Stomach (tissue), 9 donors: Measurements from ENCODE around the gene PTPRG. TPM values are rescaled to one million over a fixed set of nuclear protein-coding genes. Genes with fewer than 3 reads are reported as not detected.

ENCODE experiments used
- DNase-seq, 2 donors: peaks; one replicate each; pipeline versions ENCODE4 v3.0.0 to v3.0.0-alpha.2; 2013 to 2019
- H3K27ac ChIP-seq, 5 donors: fragments of 200-600 bp in 4 of 5; sonication (generic) in 4 of 5; one replicate each; pipeline ENCODE4 v1.5.1; 2013 to 2019; ENCODE audit warnings: mild to moderate bottlenecking in 1 of 5, moderate library complexity in 1 of 5
- H3K27me3 ChIP-seq, 3 donors: fragments of 200-600 bp; sonication (generic); one replicate each; pipeline ENCODE4 v1.5.1; 2017 to 2019; ENCODE audit warnings: mixed run types in 1 of 3
- H3K36me3 ChIP-seq, 4 donors: fragments of 200-600 bp; sonication (generic); 1 replicate in 3 of 4; 2 replicates in 1 of 4; pipeline ENCODE4 v1.5.1; 2016 to 2019
- H3K4me1 ChIP-seq, 4 donors: fragments of 200-600 bp; sonication (generic); one replicate each; pipeline ENCODE4 v1.5.1; 2016 to 2019
- H3K4me3 ChIP-seq, 4 donors: fragments of 200-600 bp; sonication (generic) in 3 of 4; one replicate each; pipeline ENCODE4 v1.5.1; 2016 to 2019; ENCODE audit warnings: mild to moderate bottlenecking in 1 of 4
- H3K9me3 ChIP-seq, 4 donors: fragments of 200-600 bp; sonication (generic); one replicate each; pipeline ENCODE4 v1.5.1; 2016 to 2019
- EP300 ChIP-seq: sonication (generic); formaldehyde crosslinking; IDR thresholded peaks from one replicate; pipeline ENCODE4 v1.6.1; 2017; ENCODE audit warnings: antibody characterized with exemption
- POLR2A ChIP-seq, 4 donors: fragments of 450-650 bp; IDR thresholded peaks; one replicate each; pipeline ENCODE4 v1.6.1; 2016; ENCODE audit warnings: antibody characterized with exemption in 4 of 4, control low read depth in 2 of 4, mild to moderate bottlenecking in 1 of 4, moderate library complexity in 1 of 4
- POLR2AphosphoS5 ChIP-seq, 3 donors: sonication (generic); formaldehyde crosslinking; IDR thresholded peaks; one replicate each; pipeline ENCODE4 v1.6.1; 2016; ENCODE audit warnings: antibody characterized with exemption in 3 of 3
- WGBS, 5 donors: extraction: QIAGEN DNeasy Blood & Tissue Kit in 3 of 5; methylation state at CpG; one replicate each; pipeline versions ENCODE4 v1.1.5 to v1.1.7; 2013 to 2018; 5-methylcytosine and 5-hydroxymethylcytosine counted together
- intact Hi-C: fragments of 100-400 bp; cut with DNase I; formaldehyde crosslinking; loops from one replicate; pipeline ENCODE4 v1.15.1; 2023; ENCODE audit warnings: low total_unique reads
- polyA plus RNA-seq, 3 donors: library from polyadenylated mRNA; stranded (reverse); fragments of 200-250 nt; gene quantifications; one replicate each; pipeline ENCODE4 v1.2.3, GENCODE V29; 2013
- total RNA-seq, 5 donors: library from RNA; depleted of rRNA; stranded (reverse); fragments of >200 nt; gene quantifications; one replicate each; pipeline versions ENCODE4 v1.1.0 to v1.2.3, GENCODE V29; 2014 to 2016
- TF ChIP-seq, protein P1 (sequence below), 7 experiments: fragments of 450-650 bp in 4 of 7; fragments of 200-600 bp in 3 of 7; sonication (generic) in 3 of 7; IDR thresholded peaks; one replicate each; pipeline ENCODE4 v1.5.1; 2016 to 2019; ENCODE audit warnings: antibody characterized with exemption in 7 of 7, control low read depth in 2 of 7, mild to moderate bottlenecking in 1 of 7
- donor health status: healthy with polysubstance abuse.
- donor health status: Bipolar disorder and iron deficiency.
- donor health status: healthy.

PTPRG gene
- total and polyA plus RNA-seq, 8 donors, result 2.4 to 96.0 (median 22.0) TPM

DNA sequence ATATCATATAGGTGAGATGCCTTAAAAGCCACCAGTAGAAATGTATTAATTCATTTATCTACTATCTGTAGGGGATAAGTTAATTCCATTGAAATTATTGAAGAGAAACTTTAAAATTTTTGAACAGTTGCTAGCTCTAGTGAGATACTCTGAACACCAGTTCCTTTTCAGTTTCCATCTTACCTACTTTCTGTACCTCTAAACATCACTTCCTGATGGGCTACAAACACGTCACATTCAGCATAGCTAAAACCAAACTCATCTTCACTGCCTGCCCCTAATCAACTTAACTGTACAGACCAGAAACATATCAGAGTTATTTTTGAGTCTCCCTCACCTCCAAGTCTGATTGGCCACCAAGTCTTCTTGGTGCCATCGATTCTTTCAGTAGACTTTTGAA, 723.1 kb downstream of the PTPRG start:
- TF ChIP-seq POLR2AphosphoS5 (IDR thresholded peaks at IDR 0.05) (no peak), EP300 (no peak), POLR2A (IDR thresholded peaks at IDR 0.05) (no peak)
- TF ChIP-seq, protein P1, sequence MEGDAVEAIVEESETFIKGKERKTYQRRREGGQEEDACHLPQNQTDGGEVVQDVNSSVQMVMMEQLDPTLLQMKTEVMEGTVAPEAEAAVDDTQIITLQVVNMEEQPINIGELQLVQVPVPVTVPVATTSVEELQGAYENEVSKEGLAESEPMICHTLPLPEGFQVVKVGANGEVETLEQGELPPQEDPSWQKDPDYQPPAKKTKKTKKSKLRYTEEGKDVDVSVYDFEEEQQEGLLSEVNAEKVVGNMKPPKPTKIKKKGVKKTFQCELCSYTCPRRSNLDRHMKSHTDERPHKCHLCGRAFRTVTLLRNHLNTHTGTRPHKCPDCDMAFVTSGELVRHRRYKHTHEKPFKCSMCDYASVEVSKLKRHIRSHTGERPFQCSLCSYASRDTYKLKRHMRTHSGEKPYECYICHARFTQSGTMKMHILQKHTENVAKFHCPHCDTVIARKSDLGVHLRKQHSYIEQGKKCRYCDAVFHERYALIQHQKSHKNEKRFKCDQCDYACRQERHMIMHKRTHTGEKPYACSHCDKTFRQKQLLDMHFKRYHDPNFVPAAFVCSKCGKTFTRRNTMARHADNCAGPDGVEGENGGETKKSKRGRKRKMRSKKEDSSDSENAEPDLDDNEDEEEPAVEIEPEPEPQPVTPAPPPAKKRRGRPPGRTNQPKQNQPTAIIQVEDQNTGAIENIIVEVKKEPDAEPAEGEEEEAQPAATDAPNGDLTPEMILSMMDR (IDR thresholded peaks at IDR 0.05), result no peak
- DNase-seq, result no peak
- Histone ChIP-seq H3K27me3 (no peaks in the 10 kb centered on the region), H3K4me1 (no peaks in the 10 kb centered on the region), H3K4me3 (no peak overlapping the region), H3K27ac (no peak overlapping the region), H3K36me3 (peaks cover 0 to 11% (median 1%) of the 10 kb centered on the region in 4 donors), H3K9me3 (no peaks in the 10 kb centered on the region)
- WGBS, 5 donors, result 72 to 91% (median 79%) methylated on average over 2 of the region's 2 CpGs
- intact Hi-C loops, result no loop called here

DNA sequence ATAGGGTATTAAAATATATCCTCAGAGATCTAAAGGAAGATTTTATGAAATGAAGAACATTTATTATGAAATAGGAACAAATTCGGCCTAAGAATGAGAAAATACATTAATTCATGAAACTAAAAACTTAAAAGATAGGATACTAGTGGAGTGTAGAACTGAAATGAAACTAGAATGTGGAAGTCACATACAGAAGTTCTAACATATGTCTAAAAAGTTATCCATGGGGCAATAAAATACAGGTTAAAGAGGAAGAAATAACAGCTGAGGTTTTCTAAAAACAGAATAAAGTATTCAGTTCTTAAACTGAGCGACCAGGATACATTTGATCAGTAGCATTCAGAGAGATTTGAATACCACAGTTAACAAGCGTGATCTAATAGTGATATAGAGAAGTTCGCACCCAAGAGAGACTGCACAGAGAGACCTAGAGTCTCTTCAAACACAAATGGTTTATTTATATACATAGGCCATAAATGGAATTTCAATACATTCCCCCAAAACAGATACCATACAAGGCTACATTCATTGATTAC, 726.1 kb downstream of the PTPRG start:
- H3K9me3 ChIP-seq, result no peaks in the 10 kb centered on the region
- H3K36me3 ChIP-seq, result peaks cover 0 to 4% (median 3%) of the 10 kb centered on the region in 4 donors
- 86 to 92% (median 88%) methylated on average over 4 of the region's 4 CpGs for WGBS, 5 donors
- H3K27me3 ChIP-seq, result no peaks in the 10 kb centered on the region
- H3K27ac ChIP-seq, result no peak overlapping the region
- no peak for DNase-seq
- intact Hi-C loops, result no loop called here
- H3K4me3 ChIP-seq, result no peak overlapping the region
- TF ChIP-seq EP300 (no peak), POLR2AphosphoS5 (IDR thresholded peaks at IDR 0.05) (no peak), POLR2A (IDR thresholded peaks at IDR 0.05) (no peak)
- TF ChIP-seq, protein P1 (IDR thresholded peaks at IDR 0.05), result no peak
- H3K4me1 ChIP-seq, result no peaks in the 10 kb centered on the region

DNA sequence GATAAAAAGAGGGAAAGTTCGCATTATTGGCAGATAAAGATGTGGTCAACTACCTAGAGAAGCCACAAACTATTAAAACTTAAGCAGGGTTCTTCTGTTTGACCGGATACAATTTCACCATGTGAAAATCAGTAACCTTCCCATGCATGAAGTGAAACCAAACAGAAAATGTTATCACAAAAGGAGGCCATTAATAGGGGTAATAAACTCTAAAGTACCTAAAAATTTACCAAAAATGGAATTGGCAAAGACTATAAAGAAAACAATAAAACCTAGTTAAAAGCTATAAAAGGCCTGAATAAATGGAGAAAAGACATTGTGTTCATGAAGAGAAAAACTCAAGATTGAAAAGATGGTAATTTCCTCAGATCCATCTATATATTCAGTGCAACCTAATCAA, 728.6 kb downstream of the PTPRG start:
- Histone ChIP-seq H3K4me1 (no peaks in the 10 kb centered on the region), H3K9me3 (no peaks in the 10 kb centered on the region), H3K36me3 (peaks cover 0 to 18% (median 11%) of the 10 kb centered on the region in 4 donors), H3K27me3 (no peaks in the 10 kb centered on the region), H3K4me3 (no peak overlapping the region), H3K27ac (no peak overlapping the region)
- TF ChIP-seq POLR2AphosphoS5 (IDR thresholded peaks at IDR 0.05) (no peak), POLR2A (IDR thresholded peaks at IDR 0.05) (no peak), EP300 (no peak)
- TF ChIP-seq, protein P1 (IDR thresholded peaks at IDR 0.05), result no peak
- no peak for DNase-seq
- intact Hi-C loops, result no loop called here
- WGBS, 5 donors, result 90 to 97% (median 95%) methylated on average over 2 of the region's 2 CpGs

DNA sequence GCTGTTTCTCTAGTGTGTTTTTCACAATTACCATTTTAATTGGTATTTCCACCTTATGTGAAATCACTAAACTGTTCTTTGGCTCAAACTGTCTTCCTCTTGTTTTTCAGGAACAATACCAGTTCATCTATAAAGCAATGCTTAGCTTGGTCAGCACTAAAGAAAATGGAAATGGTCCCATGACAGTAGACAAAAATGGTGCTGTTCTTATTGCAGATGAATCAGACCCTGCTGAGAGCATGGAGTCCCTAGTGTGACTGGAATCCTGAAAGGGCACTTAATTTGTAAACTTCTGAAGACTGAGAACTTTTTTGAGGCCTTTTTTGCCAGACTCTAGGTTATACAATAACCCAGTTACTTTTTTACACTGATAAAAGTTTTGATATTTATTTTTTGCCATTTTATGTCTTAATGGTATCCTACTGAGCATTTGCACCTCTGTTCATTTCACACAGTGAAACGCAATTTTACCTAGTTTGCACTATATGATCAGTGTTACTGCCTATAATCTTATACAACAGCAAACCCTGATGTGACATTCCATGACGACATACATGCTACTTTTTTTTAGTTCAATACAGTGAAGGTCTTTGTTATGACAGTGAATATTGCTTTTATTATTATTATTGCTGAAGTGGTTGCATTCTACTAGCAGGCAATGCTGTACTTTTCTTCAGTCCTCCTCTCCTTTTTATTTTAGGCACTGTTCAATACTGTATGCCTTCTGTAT, 731.8 kb downstream of the PTPRG start:
- DNase-seq, result no peak

More for the DNA sequence above, 731.8 kb downstream of the PTPRG start:
- intact Hi-C loops, result no loop called here
- no peak overlapping the region for H3K27ac ChIP-seq
- peaks cover 0 to 19% (median 13%) of the 10 kb centered on the region in 4 donors for H3K36me3 ChIP-seq
- WGBS, 5 donors, result 90 to 97% (median 93%) methylated on average over 2 of the region's 2 CpGs
- H3K27me3 ChIP-seq, result no peaks in the 10 kb centered on the region
- H3K9me3 ChIP-seq, result no peaks in the 10 kb centered on the region
- H3K4me1 ChIP-seq, result no peaks in the 10 kb centered on the region
- no peak overlapping the region for H3K4me3 ChIP-seq
- TF ChIP-seq, protein P1 (IDR thresholded peaks at IDR 0.05), result no peak
- TF ChIP-seq EP300 (no peak), POLR2A (IDR thresholded peaks at IDR 0.05) (no peak), POLR2AphosphoS5 (IDR thresholded peaks at IDR 0.05) (no peak)
